C4-2B (cell line): ENCODE measurements around the gene C10orf53.

Experiments
- H3K27ac ChIP-seq: fragments of 450-650 bp; 2 replicates; pipeline ENCODE4 v1.5.1; 2017
- ZFX ChIP-seq: fragments of 450-650 bp; IDR thresholded peaks from 2 replicates; pipeline ENCODE4 v1.6.1; 2017
- TF ChIP-seq, protein P1 (sequence below): fragments of 450-650 bp; conservative IDR thresholded peaks from 2 replicates; pipeline ENCODE4 v1.5.1; 2017; ENCODE audit warnings: mild to moderate bottlenecking

The C10orf53 gene

DNA sequence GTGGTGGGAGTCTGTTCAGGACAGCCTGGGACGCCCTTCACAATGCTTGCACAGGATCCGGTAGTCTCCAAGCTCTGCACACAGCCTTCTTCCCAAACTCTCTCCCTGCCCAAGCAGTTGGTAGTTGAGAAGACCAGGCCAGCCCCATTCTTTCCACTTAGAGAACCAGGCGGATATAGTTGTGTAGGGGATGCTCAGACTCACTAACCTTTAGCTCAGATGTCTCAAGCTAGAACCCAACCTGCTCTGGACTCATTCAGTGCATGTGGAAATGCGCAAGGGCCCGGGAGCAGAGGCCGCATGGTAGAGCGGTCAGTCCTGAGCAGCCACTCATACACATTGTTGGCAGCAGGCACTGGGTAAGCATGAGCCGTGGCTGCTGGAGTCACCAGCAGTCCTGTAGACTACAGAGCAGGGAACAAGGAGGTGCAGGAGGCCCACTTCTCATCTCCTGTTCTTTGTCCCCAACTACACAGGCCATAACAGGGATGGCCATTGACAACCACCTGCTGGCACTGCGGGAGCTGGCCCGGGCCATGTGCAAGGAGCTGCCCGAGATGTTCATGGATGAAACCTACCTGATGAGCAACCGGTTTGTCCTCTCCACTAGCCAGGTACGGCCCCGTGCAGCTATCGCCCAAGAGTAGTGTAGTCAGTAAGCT lies 17.2 kb upstream of the C10orf53 start:
- H3K27ac ChIP-seq: no peak overlapping the region
- TF ChIP-seq ZFX: no peak
- TF ChIP-seq, protein P1, sequence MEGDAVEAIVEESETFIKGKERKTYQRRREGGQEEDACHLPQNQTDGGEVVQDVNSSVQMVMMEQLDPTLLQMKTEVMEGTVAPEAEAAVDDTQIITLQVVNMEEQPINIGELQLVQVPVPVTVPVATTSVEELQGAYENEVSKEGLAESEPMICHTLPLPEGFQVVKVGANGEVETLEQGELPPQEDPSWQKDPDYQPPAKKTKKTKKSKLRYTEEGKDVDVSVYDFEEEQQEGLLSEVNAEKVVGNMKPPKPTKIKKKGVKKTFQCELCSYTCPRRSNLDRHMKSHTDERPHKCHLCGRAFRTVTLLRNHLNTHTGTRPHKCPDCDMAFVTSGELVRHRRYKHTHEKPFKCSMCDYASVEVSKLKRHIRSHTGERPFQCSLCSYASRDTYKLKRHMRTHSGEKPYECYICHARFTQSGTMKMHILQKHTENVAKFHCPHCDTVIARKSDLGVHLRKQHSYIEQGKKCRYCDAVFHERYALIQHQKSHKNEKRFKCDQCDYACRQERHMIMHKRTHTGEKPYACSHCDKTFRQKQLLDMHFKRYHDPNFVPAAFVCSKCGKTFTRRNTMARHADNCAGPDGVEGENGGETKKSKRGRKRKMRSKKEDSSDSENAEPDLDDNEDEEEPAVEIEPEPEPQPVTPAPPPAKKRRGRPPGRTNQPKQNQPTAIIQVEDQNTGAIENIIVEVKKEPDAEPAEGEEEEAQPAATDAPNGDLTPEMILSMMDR: no peak

DNA sequence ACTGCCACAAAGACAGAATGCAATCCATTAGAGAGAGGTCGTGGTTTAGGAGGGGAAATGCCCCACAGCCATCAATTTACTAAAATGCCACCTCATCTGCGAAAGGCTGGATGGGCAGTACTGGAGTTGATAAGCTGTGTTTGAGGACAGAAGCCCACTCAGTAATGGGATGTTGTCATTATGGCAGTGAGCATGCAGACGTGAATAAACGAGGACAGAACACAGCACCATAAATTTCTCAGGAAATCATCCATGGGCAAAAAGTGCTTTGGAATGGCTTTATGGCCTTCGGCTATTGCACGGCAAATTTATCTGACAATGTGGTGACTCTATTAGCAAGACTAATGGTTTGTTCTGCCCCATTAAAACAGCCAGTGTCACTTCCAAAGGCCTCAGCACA lies 15.9 kb upstream of the C10orf53 start:
- TF ChIP-seq, protein P1: no peak
- no peak for TF ChIP-seq ZFX
- H3K27ac ChIP-seq: no peak overlapping the region

GRCh38 chr10:49664006-49664841 lies 15.2 kb upstream of the C10orf53 start:
- H3K27ac ChIP-seq: no peak overlapping the region
- no peak for TF ChIP-seq ZFX
- TF ChIP-seq, protein P1: no peak

DNA sequence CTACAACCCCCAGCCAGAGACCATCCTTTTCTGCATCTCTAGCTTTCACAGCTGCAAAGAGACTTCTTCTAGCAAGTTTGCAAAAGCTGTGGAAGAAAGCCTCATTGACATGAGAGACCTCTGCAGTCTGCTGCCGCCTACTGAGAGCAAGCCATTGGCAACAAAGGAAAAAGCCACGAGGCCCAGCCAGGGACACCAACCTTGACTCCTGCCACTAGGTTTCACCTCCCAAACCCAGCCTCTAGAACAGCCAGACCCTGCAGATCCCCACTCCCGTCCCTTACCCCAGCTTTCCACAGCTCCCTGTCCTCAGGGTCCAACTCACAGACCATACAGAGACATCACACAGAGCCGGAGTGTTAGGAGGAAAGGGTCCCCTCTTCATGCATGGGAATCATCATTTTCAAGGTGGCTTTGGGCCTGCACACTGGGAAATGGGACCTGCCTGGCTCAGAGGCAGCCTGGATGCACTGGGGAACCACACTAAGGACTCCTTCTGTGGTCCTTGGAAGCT lies 14.6 kb upstream of the C10orf53 start:
- TF ChIP-seq, protein P1: no peak
- TF ChIP-seq ZFX: no peak
- no peak overlapping the region for H3K27ac ChIP-seq

- no peak overlapping the region for H3K27ac ChIP-seq
- TF ChIP-seq, protein P1: no peak
- TF ChIP-seq ZFX: no peak
Observed at GRCh38 chr10:49666054-49666615, 13.3 kb upstream of the C10orf53 start.

DNA sequence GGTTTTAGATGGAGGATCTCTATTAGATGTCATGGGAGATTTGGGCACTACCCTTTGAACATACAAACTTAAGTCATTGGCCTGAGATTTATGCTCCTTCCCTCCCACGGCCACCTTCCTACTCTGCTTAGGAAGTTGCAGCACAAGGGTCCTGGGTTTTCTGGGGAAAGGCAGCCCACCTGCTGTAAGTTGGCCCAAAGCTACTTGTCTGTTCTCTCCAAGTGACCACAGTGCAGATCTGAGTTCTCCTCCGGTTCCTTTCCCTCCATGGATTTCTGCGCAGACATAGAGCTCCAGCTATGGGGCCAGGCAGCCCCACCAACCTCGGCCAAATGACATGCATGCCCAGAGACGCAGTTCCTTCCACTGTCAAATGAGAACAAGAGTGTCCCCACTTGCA lies 12.8 kb upstream of the C10orf53 start:
- no peak overlapping the region for H3K27ac ChIP-seq
- TF ChIP-seq, protein P1: no peak
- no peak for TF ChIP-seq ZFX

DNA sequence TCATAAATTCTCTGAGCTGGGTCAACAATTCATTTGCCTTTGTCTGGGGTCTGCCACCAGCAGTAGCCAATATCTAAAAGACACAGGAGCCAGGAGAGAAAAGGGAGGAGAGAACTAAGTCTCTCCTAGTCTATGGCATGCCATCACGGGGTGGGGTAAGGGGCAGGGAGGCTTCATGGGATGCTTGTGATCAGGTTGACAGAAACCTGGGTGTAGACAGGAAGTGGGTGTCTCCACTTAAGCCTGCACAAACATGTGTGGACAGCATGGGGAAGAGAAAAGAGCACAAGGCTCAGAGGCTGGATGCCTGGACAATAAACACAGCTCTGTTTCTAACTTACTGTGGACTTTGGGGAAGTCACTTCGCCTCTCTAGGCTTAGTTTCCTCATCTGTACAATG lies 11.5 kb upstream of the C10orf53 start:
- H3K27ac ChIP-seq: no peak overlapping the region
- no peak for TF ChIP-seq ZFX
- TF ChIP-seq, protein P1: no peak
